Adrenal gland (tissue), 12 donors: ENCODE results near the gene HMGB1. TPM values are rescaled to one million over a fixed set of nuclear protein-coding genes. Genes with fewer than 3 reads are reported as not detected.

Source experiments
- DNase-seq, 7 donors: peaks; one replicate each; pipeline ENCODE4 v3.0.0-alpha.2; 2019 to 2020
- H3K27ac ChIP-seq, 5 donors: fragments of 200-600 bp; sonication (generic) in 4 of 5; 1 replicate in 3 of 5; 2 replicates in 2 of 5; pipeline versions ENCODE4 v1.5.1 to v1.8.0; 2016 to 2020; ENCODE audit warnings: mild to moderate bottlenecking in 1 of 5
- H3K27me3 ChIP-seq: fragments of 200-600 bp; 2 replicates; pipeline ENCODE4 v1.8.0; 2021
- H3K36me3 ChIP-seq, 2 donors: fragments of 200-600 bp; replicated peaks in 1 of 2; 1 replicate in 1 of 2; 2 replicates in 1 of 2; pipeline versions ENCODE4 v1.5.1 to v1.8.0; 2018 to 2022
- H3K4me1 ChIP-seq, 2 donors: fragments of 200-600 bp; replicated peaks in 1 of 2; 1 replicate in 1 of 2; 2 replicates in 1 of 2; pipeline versions ENCODE4 v1.5.1 to v1.8.0; 2018 to 2021
- H3K4me3 ChIP-seq, 4 donors: fragments of 200-600 bp; sonication (generic) in 3 of 4; one replicate each; pipeline ENCODE4 v1.5.1; 2016 to 2018
- H3K9me3 ChIP-seq, 3 donors: fragments of 200-600 bp; sonication (generic) in 1 of 3; replicated peaks in 1 of 3; 1 replicate in 2 of 3; 2 replicates in 1 of 3; pipeline versions ENCODE4 v1.5.1 to v1.8.0; 2016 to 2021
- CTCF ChIP-seq, 6 experiments: fragments of 450-650 bp in 4 of 6; fragments of 200-600 bp in 2 of 6; sonication (generic) in 1 of 6; IDR thresholded peaks; 1 replicate in 5 of 6; 2 replicates in 1 of 6; pipeline versions ENCODE4 v1.5.1 to v1.8.0; 2016 to 2021; ENCODE audit warnings: antibody characterized with exemption in 6 of 6, mild to moderate bottlenecking in 2 of 6, moderate library complexity in 1 of 6
- POLR2A ChIP-seq, 2 donors: fragments of 450-650 bp; IDR thresholded peaks; one replicate each; pipeline ENCODE4 v1.6.1; 2017; ENCODE audit warnings: antibody characterized with exemption in 2 of 2, mild to moderate bottlenecking in 2 of 2, moderate library complexity in 1 of 2
- WGBS, 4 donors: extraction: QIAGEN DNeasy Blood & Tissue Kit in 2 of 4; methylation state at CpG; one replicate each; pipeline versions ENCODE4 v1.1.5 to v1.1.7; 2013 to 2017; 5-methylcytosine and 5-hydroxymethylcytosine counted together
- intact Hi-C, 2 donors: fragments of 100-400 bp; cut with DNase I; formaldehyde crosslinking; loops; one replicate each; pipeline versions ENCODE4 v1.14.1 to v1.15.0; 2022 to 2023
- polyA plus RNA-seq, 3 donors: library from polyadenylated mRNA; stranded (reverse); fragments of 200-250 nt in 2 of 3; fragments of 350-450 nt in 1 of 3; fragmentation: Illumina TruSeq in 1 of 3; extraction: RNeasy Lipid Tissue Mini Kit (QIAGEN cat#74804) in 1 of 3; gene quantifications; one replicate each; pipeline ENCODE4 v1.2.3, GENCODE V29; 2013 to 2014
- total RNA-seq, 9 donors: library from RNA; depleted of rRNA in 4 of 9; stranded (reverse); fragments of >200 nt in 4 of 9; fragments of 120-200 nt in 1 of 9; fragmentation: NEBNext Ultra II Directional in 1 of 9; extraction: Animal tissue kit (Norgen Biotek cat#: 25700) in 1 of 9; gene quantifications; one replicate each; pipeline versions ENCODE4 v1.1.0 to v1.2.4, GENCODE V29; 2013 to 2023
- donor health status: healthy with polysubstance abuse.
- donor health status: Bipolar disorder and iron deficiency.
- donor health status: DM: yes; HTN: yes; CAD: no.
- donor health status: DM: no; HTN: no; CAD: no.
- donor health status: DM: no; HTN: no; CAD: no.
- donor health status: DM: yes; HTN: yes; CAD: no.

HMGB1 gene
- total and polyA plus RNA-seq, 12 donors = 106 to 342 (median 241) TPM

- Histone ChIP-seq H3K4me3 (no peak overlapping the region), H3K36me3 (peaks cover 0 to 14% of the 10 kb centered on the region in 2 donors), H3K27ac (no peak overlapping the region), H3K9me3 (no peaks in the 10 kb centered on the region), H3K4me1 (peaks cover 18 to 25% of the 10 kb centered on the region in 2 donors), H3K27me3 (no peaks in the 10 kb centered on the region)
- no peak for DNase-seq
- intact Hi-C loops = loop anchor here in 1 of 2 donors (10.0 kb wide), 2 partner anchors 108 to 148 kb away; partner anchors contain the start of gene USPL1
- TF ChIP-seq CTCF (IDR thresholded peaks at IDR 0.05) (no peak), POLR2A (IDR thresholded peaks at IDR 0.05) (no peak)
- 52 to 64% (median 62%) methylated on average over 4 of the region's 4 CpGs for WGBS, 4 donors
Observed at GRCh38 chr13:30466841-30467252, 1.1 kb upstream of the HMGB1 start.

- Histone ChIP-seq H3K36me3 (peaks cover 0 to 14% of the 10 kb centered on the region in 2 donors), H3K27ac (no peak overlapping the region), H3K27me3 (no peaks in the 10 kb centered on the region), H3K4me3 (no peak overlapping the region), H3K9me3 (no peaks in the 10 kb centered on the region), H3K4me1 (peaks cover 23 to 30% of the 10 kb centered on the region in 2 donors)
- TF ChIP-seq CTCF (IDR thresholded peaks at IDR 0.05) = no peak
- TF ChIP-seq POLR2A (IDR thresholded peaks at IDR 0.05) = no peak
- DNase-seq = no peak
- WGBS, 4 donors = 13 to 18% (median 15%) methylated on average over 8 to 11 of the region's 11 CpGs
- intact Hi-C loops = loop anchor here in 1 of 2 donors (10.0 kb wide), 2 partner anchors 108 to 148 kb away; partner anchors contain the start of gene USPL1
Observed at GRCh38 chr13:30466358-30466714, 600 bp upstream of the HMGB1 start.

GRCh38 chr13:30465343-30465592 is 468 bp downstream of the HMGB1 start:
- no peak for TF ChIP-seq CTCF (IDR thresholded peaks at IDR 0.05)
- TF ChIP-seq POLR2A (IDR thresholded peaks at IDR 0.05) = no peak
- peak in 1 of 7 donors; percentile 17 for DNase-seq
- WGBS, 4 donors = 0 to 1% (median 0%) methylated on average over 13 to 41 of the region's 41 CpGs; no CpG with 5 or more reads in 1 of the 4 donors
- Histone ChIP-seq H3K9me3 (no peaks in the 10 kb centered on the region), H3K4me3 (peak overlapping the region in 3 of 4 donors; percentile 71 to 93 (median 76)), H3K27me3 (no peaks in the 10 kb centered on the region), H3K27ac (peak overlapping the region; percentile 98 to 100 (median 99)), H3K36me3 (peaks cover 0 to 14% of the 10 kb centered on the region in 2 donors), H3K4me1 (peaks cover 23 to 30% of the 10 kb centered on the region in 2 donors)
- intact Hi-C loops = loop anchor here in 1 of 2 donors (10.0 kb wide), 2 partner anchors 110 to 150 kb away; partner anchors contain the start of gene USPL1

GRCh38 chr13:30464496-30465342 is 1.0 kb downstream of the HMGB1 start:
- H3K27ac ChIP-seq = peak overlapping the region; percentile 92 to 99 (median 98)
- 0 to 1% (median 1%) methylated on average over 10 to 121 of the region's 136 CpGs; no CpG with 5 or more reads in 1 of the 4 donors for WGBS, 4 donors
- intact Hi-C loops = loop anchor here in 1 of 2 donors (10.0 kb wide), 2 partner anchors 110 to 150 kb away; partner anchors contain the start of gene USPL1
- TF ChIP-seq CTCF (IDR thresholded peaks at IDR 0.05) = peak in 1 of 6 experiments; percentile 31
- TF ChIP-seq POLR2A (IDR thresholded peaks at IDR 0.05) = peak; percentile 78 to 80
- DNase-seq = peak; percentile 69 to 83 (median 79)
- H3K27me3 ChIP-seq = no peaks in the 10 kb centered on the region
- H3K36me3 ChIP-seq = peaks cover 0 to 14% of the 10 kb centered on the region in 2 donors
- peak overlapping the region in 3 of 4 donors; percentile 53 to 82 (median 68) for H3K4me3 ChIP-seq
- peaks cover 23 to 30% of the 10 kb centered on the region in 2 donors for H3K4me1 ChIP-seq
- no peaks in the 10 kb centered on the region for H3K9me3 ChIP-seq
